Measurements from ENCODE around the gene DNMBP. TPM values are rescaled to one million over a fixed set of nuclear protein-coding genes. Genes with fewer than 3 reads are reported as not detected.

DNMBP gene
- total and polyA plus RNA-seq, 2 donors (not counting 3 experiments of a cell fraction or from before 2014, with no cell fraction given): 32.0 to 53.4 TPM

- H3K27me3 ChIP-seq (ENCODE audit: control insufficient read depth in 2 of 2, insufficient read depth in 2 of 2, low read length in 2 of 2): no peaks in the 10 kb centered on the region
- no peak for TF ChIP-seq POLR2AphosphoS5 (IDR thresholded peaks at IDR 0.05; ENCODE audit: insufficient read depth, low read depth, low read length)
- no peak for TF ChIP-seq GATA2 (IDR thresholded peaks at IDR 0.05; ENCODE audit: insufficient read depth, insufficient read length, low read depth, low read length)
- no peak for TF ChIP-seq EZH2 (IDR thresholded peaks at IDR 0.05; ENCODE audit: borderline replicate concordance, low read depth, low read length, severe bottlenecking)
- TF ChIP-seq MYC (IDR thresholded peaks at IDR 0.05; ENCODE audit: low read depth, low read length): no peak
- no peak for TF ChIP-seq JUN (IDR thresholded peaks at IDR 0.05; ENCODE audit: borderline replicate concordance, insufficient read depth, insufficient read length, low read depth)
- no peak for TF ChIP-seq POLR2A (IDR thresholded peaks at IDR 0.05; ENCODE audit: low read depth, low read length)
- TF ChIP-seq, protein P1, sequence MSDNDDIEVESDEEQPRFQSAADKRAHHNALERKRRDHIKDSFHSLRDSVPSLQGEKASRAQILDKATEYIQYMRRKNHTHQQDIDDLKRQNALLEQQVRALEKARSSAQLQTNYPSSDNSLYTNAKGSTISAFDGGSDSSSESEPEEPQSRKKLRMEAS (IDR thresholded peaks at IDR 0.05; ENCODE audit: insufficient read depth, insufficient read length): no peak
- TF ChIP-seq FOS (IDR thresholded peaks at IDR 0.05; ENCODE audit: borderline replicate concordance, insufficient read depth, low read length): no peak
- H3K79me2 ChIP-seq (ENCODE audit: control insufficient read depth, insufficient read depth, low read length): peaks cover 67% of the 10 kb centered on the region
- peak overlapping the region; percentile 66 for H3K27ac ChIP-seq (ENCODE audit: insufficient read depth, low read depth, low read length)
- no peaks in the 10 kb centered on the region for H3K9me3 ChIP-seq (replicated peaks; ENCODE audit: control insufficient read depth, insufficient read depth, low read length)
- TSS peak; percentile 21 for BruUV-seq (replicated peaks)
- H3K9ac ChIP-seq (replicated peaks; ENCODE audit: extremely low read depth, insufficient read depth, low read length): no peak overlapping the region
- peaks cover 21% of the 10 kb centered on the region for H3K4me1 ChIP-seq (ENCODE audit: control insufficient read depth, extremely low read depth, insufficient read depth, low read length)
- DNase-seq (ENCODE audit: low read depth, low spot score) (no peak), FAIRE-seq (no peak)
- H3K4me2 ChIP-seq (ENCODE audit: insufficient read depth, low read length): no peak overlapping the region
- no peaks in the 10 kb centered on the region for H4K20me1 ChIP-seq (replicated peaks; ENCODE audit: control insufficient read depth, extremely low read depth, insufficient read depth, low read length)
- H3K36me3 ChIP-seq (ENCODE audit: control insufficient read depth in 2 of 2, extremely low read depth in 1 of 2, insufficient read depth in 2 of 2, low read length in 2 of 2): peaks cover 41 to 47% of the 10 kb centered on the region in 2 experiments
- dilution Hi-C loops (cut with MboI; ENCODE audit: extremely low pct_ligation_motif_present, low sequenced_read_pairs) (no loop called here), intact Hi-C loops (cut with micrococcal nuclease) (loop anchor here (1.0 to 2.0 kb wide), 5 partner anchors 21 to 140 kb away; no protein-coding TSS in a partner anchor)
- H3K9me1 ChIP-seq (replicated peaks; ENCODE audit: control insufficient read depth, extremely low read depth, insufficient read depth, low read length): no peaks in the 10 kb centered on the region
- CTCF ChIA-PET: interaction anchor here (0.7 to 5.5 kb wide), 25 partner anchors 10 to 140 kb away, joined by 3 to 113 read pairs (median 5); partner anchors contain the start of gene DNMBP
- no peak overlapping the region for H2AFZ ChIP-seq (ENCODE audit: low read depth, low read length)
- POLR2A ChIA-PET: interaction anchor here (0.8 kb wide), 1 partner anchor 26 kb away, joined by 3 read pairs; no protein-coding TSS in a partner anchor
- H3K4me3 ChIP-seq (replicated peaks in 1 of 3; ENCODE audit: insufficient read depth in 1 of 3, low read depth in 1 of 3, low read length in 3 of 3): no peak overlapping the region
Observed at GRCh38 chr10:99905971-99906370, 103.8 kb downstream of the DNMBP start.

DNA sequence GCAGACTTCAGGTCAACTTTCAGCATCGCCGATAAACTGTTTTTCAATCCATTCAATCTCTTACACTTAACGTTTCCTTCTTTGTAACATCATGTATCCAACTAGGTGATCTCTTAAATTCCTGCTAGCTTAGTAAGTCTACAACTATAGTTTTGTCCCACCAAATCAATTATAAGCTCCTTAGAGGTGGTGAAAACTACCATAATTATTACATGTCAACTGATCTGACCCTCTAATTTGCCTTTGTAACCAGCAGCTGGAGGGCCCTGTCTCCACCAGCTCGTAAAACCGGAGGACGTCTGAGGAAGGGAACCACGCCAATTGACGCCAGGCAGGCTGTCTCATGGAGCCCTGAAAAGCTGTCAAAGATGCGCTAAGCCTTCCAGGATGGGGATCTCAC, 113.9 kb downstream of the DNMBP start:
- dilution Hi-C loops (cut with MboI; ENCODE audit: extremely low pct_ligation_motif_present, low sequenced_read_pairs): no loop called here
- Histone ChIP-seq H3K27ac (ENCODE audit: insufficient read depth, low read depth, low read length) (no peak overlapping the region), H3K4me2 (ENCODE audit: insufficient read depth, low read length) (no peak overlapping the region), H3K4me1 (ENCODE audit: control insufficient read depth, extremely low read depth, insufficient read depth, low read length) (no peaks in the 10 kb centered on the region), H3K9me1 (replicated peaks; ENCODE audit: control insufficient read depth, extremely low read depth, insufficient read depth, low read length) (no peaks in the 10 kb centered on the region), H3K9ac (replicated peaks; ENCODE audit: extremely low read depth, insufficient read depth, low read length) (no peak overlapping the region), H3K9me3 (replicated peaks; ENCODE audit: control insufficient read depth, insufficient read depth, low read length) (no peaks in the 10 kb centered on the region), H3K36me3 (ENCODE audit: control insufficient read depth in 2 of 2, extremely low read depth in 1 of 2, insufficient read depth in 2 of 2, low read length in 2 of 2) (peaks cover 38 to 39% of the 10 kb centered on the region in 2 experiments), H3K4me3 (replicated peaks in 1 of 3; ENCODE audit: insufficient read depth in 1 of 3, low read depth in 1 of 3, low read length in 3 of 3) (no peak overlapping the region), H3K27me3 (ENCODE audit: control insufficient read depth in 2 of 2, insufficient read depth in 2 of 2, low read length in 2 of 2) (no peaks in the 10 kb centered on the region), H2AFZ (ENCODE audit: low read depth, low read length) (no peak overlapping the region), H4K20me1 (replicated peaks; ENCODE audit: control insufficient read depth, extremely low read depth, insufficient read depth, low read length) (no peaks in the 10 kb centered on the region), H3K79me2 (ENCODE audit: control insufficient read depth, insufficient read depth, low read length) (peaks cover 15% of the 10 kb centered on the region)
- no TSS peak for BruUV-seq (replicated peaks)
- TF ChIP-seq EZH2 (IDR thresholded peaks at IDR 0.05; ENCODE audit: borderline replicate concordance, low read depth, low read length, severe bottlenecking): no peak
- TF ChIP-seq, protein P2, sequence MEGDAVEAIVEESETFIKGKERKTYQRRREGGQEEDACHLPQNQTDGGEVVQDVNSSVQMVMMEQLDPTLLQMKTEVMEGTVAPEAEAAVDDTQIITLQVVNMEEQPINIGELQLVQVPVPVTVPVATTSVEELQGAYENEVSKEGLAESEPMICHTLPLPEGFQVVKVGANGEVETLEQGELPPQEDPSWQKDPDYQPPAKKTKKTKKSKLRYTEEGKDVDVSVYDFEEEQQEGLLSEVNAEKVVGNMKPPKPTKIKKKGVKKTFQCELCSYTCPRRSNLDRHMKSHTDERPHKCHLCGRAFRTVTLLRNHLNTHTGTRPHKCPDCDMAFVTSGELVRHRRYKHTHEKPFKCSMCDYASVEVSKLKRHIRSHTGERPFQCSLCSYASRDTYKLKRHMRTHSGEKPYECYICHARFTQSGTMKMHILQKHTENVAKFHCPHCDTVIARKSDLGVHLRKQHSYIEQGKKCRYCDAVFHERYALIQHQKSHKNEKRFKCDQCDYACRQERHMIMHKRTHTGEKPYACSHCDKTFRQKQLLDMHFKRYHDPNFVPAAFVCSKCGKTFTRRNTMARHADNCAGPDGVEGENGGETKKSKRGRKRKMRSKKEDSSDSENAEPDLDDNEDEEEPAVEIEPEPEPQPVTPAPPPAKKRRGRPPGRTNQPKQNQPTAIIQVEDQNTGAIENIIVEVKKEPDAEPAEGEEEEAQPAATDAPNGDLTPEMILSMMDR (IDR thresholded peaks at IDR 0.05; ENCODE audit: extremely low read depth in 1 of 2, insufficient read depth in 1 of 2, low read depth in 1 of 2, low read length in 2 of 2): no peak
- TF ChIP-seq POLR2A (IDR thresholded peaks at IDR 0.05; ENCODE audit: low read depth, low read length): no peak
- TF ChIP-seq, protein P1 (IDR thresholded peaks at IDR 0.05; ENCODE audit: insufficient read depth, insufficient read length): no peak
- no peak for TF ChIP-seq MYC (IDR thresholded peaks at IDR 0.05; ENCODE audit: low read depth, low read length)
- TF ChIP-seq POLR2AphosphoS5 (IDR thresholded peaks at IDR 0.05; ENCODE audit: insufficient read depth, low read depth, low read length): no peak
- no peak for TF ChIP-seq GATA2 (IDR thresholded peaks at IDR 0.05; ENCODE audit: insufficient read depth, insufficient read length, low read depth, low read length)
- no peak for TF ChIP-seq JUN (IDR thresholded peaks at IDR 0.05; ENCODE audit: borderline replicate concordance, insufficient read depth, insufficient read length, low read depth)
- no peak for TF ChIP-seq FOS (IDR thresholded peaks at IDR 0.05; ENCODE audit: borderline replicate concordance, insufficient read depth, low read length)
- DNase-seq (ENCODE audit: low read depth, low spot score) (no peak), FAIRE-seq (no peak)
- ChIA-PET POLR2A (no interaction called here), CTCF (interaction anchor here (1.1 to 3.5 kb wide), 9 partner anchors 11 to 205 kb away, joined by 3 to 18 read pairs (median 4); partner anchors contain the start of gene DNMBP)
- intact Hi-C loops (cut with micrococcal nuclease): no loop called here

Measured in endothelial cell of umbilical vein (primary cell).